Measurements from ENCODE around the gene PARP4. TPM values are rescaled to one million over a fixed set of nuclear protein-coding genes. Genes with fewer than 3 reads are reported as not detected.
"Not testable (repeated sequence)": the region's sequence is repeated elsewhere in the genome, so short reads cannot be mapped to it uniquely, and the experiment has no call there.

Gene PARP4
- total and polyA plus RNA-seq, 2 of the 13 experiments (the other 11 are each of a cell fraction or from before 2014, with no cell fraction given) = 40.5 to 42.6 TPM

GRCh38 chr13:24541476-24542352 is 29.1 kb upstream of the PARP4 start:
- FAIRE-seq; CTCF ChIA-PET (ENCODE audit: low intra/inter-chr PET ratio, low total read pairs): not testable (repeated sequence)

More at GRCh38 chr13:24541476-24542352, 29.1 kb upstream of the PARP4 start:
- peak; percentile 68 for ATAC-seq
- H4K20me1 ChIP-seq (ENCODE audit: insufficient read depth, low read length); H3K36me3 ChIP-seq (replicated peaks in 1 of 2; ENCODE audit: control insufficient read depth in 1 of 2, insufficient read depth in 2 of 2, low read length in 2 of 2); H3K79me2 ChIP-seq (ENCODE audit: insufficient read depth, low read length); H2AFZ ChIP-seq (ENCODE audit: low read length); in situ Hi-C loops (cut with HindIII; ENCODE audit: extremely low pct_ligation_motif_present, low pct_unique_long_range_greater_than_20kb); DNase-seq (ENCODE audit: low spot score); H3K9ac ChIP-seq (ENCODE audit: insufficient read depth, low read depth, low read length); intact Hi-C loops (cut with micrococcal nuclease; ENCODE audit: unreplicated experiment); H3K9me3 ChIP-seq (ENCODE audit: low read length); POLR2A ChIA-PET; H3K4me1 ChIP-seq (ENCODE audit: insufficient read depth, low read length); BruUV-seq (replicated peaks); H3K27ac ChIP-seq (ENCODE audit: extremely low read length, insufficient read depth, low read length): not testable (repeated sequence)
- peak overlapping the region; percentile 21 to 65 (median 21); a peak in 4 of 6 replicates for H3K4me3 ChIP-seq (replicated peaks in 1 of 3; ENCODE audit: insufficient read depth in 1 of 3, low read depth in 2 of 3, low read length in 3 of 3)
- H3K4me2 ChIP-seq (ENCODE audit: low read depth, low read length) = peak overlapping the region; percentile 62
- TF ChIP-seq ZNF687 (CRISPR knock-in tag; IDR thresholded peaks at IDR 0.05) (peak; percentile 45; the same call in 1 of the 2 replicates), ZNF777 (CRISPR knock-in tag; IDR thresholded peaks at IDR 0.05) (peak; percentile 58), SALL1 (CRISPR knock-in tag; IDR thresholded peaks at IDR 0.05) (0 out of 2 replicates have a peak, but pooled peaks have one; percentile 16)
- 14% methylated on average over 27 of the region's 73 CpGs for WGBS (ENCODE audit: low lambda C conversion rate)
- H3K27me3 ChIP-seq (ENCODE audit: control insufficient read depth in 1 of 2, insufficient read depth in 2 of 2, low read length in 2 of 2) = peaks cover 0 to 12% of the 10 kb centered on the region in 2 experiments; a peak in 3 of 5 replicates
